Neural cell (in vitro differentiated cells): ENCODE data around the gene AIP. TPM values are rescaled to one million over a fixed set of nuclear protein-coding genes. Genes with fewer than 3 reads are reported as not detected.

ENCODE experiments used
- H2AFZ ChIP-seq: fragments of 200-600, 300-800 bp; sonication (generic), shearing (Covaris generic); 2 replicates; pipeline ENCODE4 v1.6.0; 2014; ENCODE audit warnings: low read depth, mild to moderate bottlenecking, antibody characterized with exemption, low read length, moderate library complexity
- H3F3A ChIP-seq: fragments of 200-600 bp; shearing (Covaris generic); 2 replicates; pipeline ENCODE4 v1.6.1; 2016; ENCODE audit warnings: mild to moderate bottlenecking, moderate library complexity, mixed read lengths, antibody characterized with exemption, low read length; ENCODE audit not compliant: insufficient read depth, poor library complexity, severe bottlenecking
- H3K27ac ChIP-seq: fragments of 200-600, 300-800 bp; sonication (generic), shearing (Covaris generic); 2 replicates; pipeline ENCODE4 v1.5.1; 2014; ENCODE audit warnings: mild to moderate bottlenecking, low read length, moderate library complexity
- H3K27me3 ChIP-seq: fragments of 300-800, 200-600 bp; sonication (generic), shearing (Covaris generic); 2 replicates; pipeline ENCODE4 v1.6.0; 2014; ENCODE audit warnings: mild to moderate bottlenecking, low read depth, low read length, moderate library complexity; ENCODE audit not compliant: insufficient read depth
- H3K36me3 ChIP-seq: fragments of 300-800, 200-600 bp; sonication (generic), shearing (Covaris generic); 2 replicates; pipeline ENCODE4 v1.5.1; 2014; ENCODE audit warnings: mild to moderate bottlenecking, antibody characterized with exemption, low read length, moderate library complexity; ENCODE audit not compliant: insufficient read depth
- H3K4me2 ChIP-seq: fragments of 300-800, 200-600 bp; sonication (generic), shearing (Covaris generic); 2 replicates; pipeline ENCODE4 v1.6.0; 2014; ENCODE audit warnings: mild to moderate bottlenecking, low read length
- H3K4me3 ChIP-seq: fragments of 300-800, 200-600 bp; sonication (generic), shearing (Covaris generic); 2 replicates; pipeline ENCODE4 v1.5.1; 2014; ENCODE audit warnings: mild to moderate bottlenecking, low read length, moderate library complexity
- H3K79me2 ChIP-seq: fragments of 200-600 bp; shearing (Covaris generic); replicated peaks from 2 replicates; pipeline ENCODE4 v1.6.0; 2014; ENCODE audit warnings: mild to moderate bottlenecking, low read length, moderate library complexity; ENCODE audit not compliant: insufficient read depth
- H3K9ac ChIP-seq: fragments of 300-800, 200-600 bp; sonication (generic), shearing (Covaris generic); 2 replicates; pipeline ENCODE4 v1.6.1; 2016; ENCODE audit warnings: mild to moderate bottlenecking, low read length, mixed read lengths
- H3K9me2 ChIP-seq: fragments of 200-600 bp; shearing (Covaris generic); 2 replicates; pipeline ENCODE4 v1.6.1; 2016; ENCODE audit warnings: mild to moderate bottlenecking, low read length, mixed read lengths; ENCODE audit not compliant: insufficient read depth
- H3K9me3 ChIP-seq: fragments of 200-600, 300-800 bp; sonication (generic), shearing (Covaris generic); 2 replicates; pipeline ENCODE4 v1.6.1; 2016; ENCODE audit warnings: mild to moderate bottlenecking, mixed run types, low read length, moderate library complexity, mixed read lengths
- H4K20me1 ChIP-seq: fragments of 200-600 bp; shearing (Covaris generic); 2 replicates; pipeline ENCODE4 v1.6.1; 2016; ENCODE audit warnings: mild to moderate bottlenecking, mixed run types; ENCODE audit not compliant: insufficient read depth
- EP300 ChIP-seq: fragments of 450-650 bp; conservative IDR thresholded peaks from 2 replicates; pipeline ENCODE4 v1.6.1; 2014; ENCODE audit warnings: antibody characterized with exemption, mild to moderate bottlenecking, moderate library complexity; ENCODE audit not compliant: poor library complexity, severe bottlenecking
- EZH2 ChIP-seq: fragments of 200-600, 300-800 bp; shearing (Covaris generic), sonication (generic); IDR thresholded peaks from 2 replicates; pipeline ENCODE4 v1.6.1; 2014; ENCODE audit warnings: antibody characterized with exemption, low read length, borderline replicate concordance, mild to moderate bottlenecking; ENCODE audit not compliant: insufficient read depth, poor library complexity, severe bottlenecking
- MXI1 ChIP-seq: fragments of 450-650 bp; conservative IDR thresholded peaks from 2 replicates; pipeline ENCODE4 v1.6.1; 2014; ENCODE audit warnings: antibody characterized with exemption, mild to moderate bottlenecking; ENCODE audit not compliant: poor library complexity, severe bottlenecking
- POLR2AphosphoS5 ChIP-seq: IDR thresholded peaks from 2 replicates; pipeline ENCODE4 v1.6.1; 2012
- RAD21 ChIP-seq: fragments of 450-650 bp; conservative IDR thresholded peaks from 2 replicates; pipeline ENCODE4 v1.6.1; 2014; ENCODE audit warnings: antibody characterized with exemption, mild to moderate bottlenecking, moderate library complexity
- SMC3 ChIP-seq: fragments of 450-650 bp; conservative IDR thresholded peaks from 2 replicates; pipeline ENCODE4 v1.6.1; 2014; ENCODE audit warnings: antibody characterized with exemption, mild to moderate bottlenecking, moderate library complexity; ENCODE audit not compliant: poor library complexity
- TAF1 ChIP-seq: IDR thresholded peaks from 2 replicates; pipeline ENCODE4 v1.6.1; 2012; ENCODE audit warnings: low read depth
- polyA plus RNA-seq: library from polyadenylated mRNA; depleted of rRNA; stranded (reverse); fragments of >200 nt; gene quantifications from 2 replicates; pipeline ENCODE4 v1.2.3, GENCODE V29; 2014
- TF ChIP-seq, protein P1 (sequence below): IDR thresholded peaks from 2 replicates; pipeline ENCODE4 v1.6.1; 2012; ENCODE audit warnings: borderline replicate concordance
- TF ChIP-seq, protein P2 (sequence below): fragments of 450-650 bp; IDR thresholded peaks from 2 replicates; pipeline ENCODE4 v1.5.1; 2014; ENCODE audit warnings: antibody characterized with exemption, mild to moderate bottlenecking, moderate library complexity; ENCODE audit not compliant: poor library complexity, severe bottlenecking

The AIP gene
- polyA plus RNA-seq, 1 donor from 2014 or later, result 83.9 TPM

DNA sequence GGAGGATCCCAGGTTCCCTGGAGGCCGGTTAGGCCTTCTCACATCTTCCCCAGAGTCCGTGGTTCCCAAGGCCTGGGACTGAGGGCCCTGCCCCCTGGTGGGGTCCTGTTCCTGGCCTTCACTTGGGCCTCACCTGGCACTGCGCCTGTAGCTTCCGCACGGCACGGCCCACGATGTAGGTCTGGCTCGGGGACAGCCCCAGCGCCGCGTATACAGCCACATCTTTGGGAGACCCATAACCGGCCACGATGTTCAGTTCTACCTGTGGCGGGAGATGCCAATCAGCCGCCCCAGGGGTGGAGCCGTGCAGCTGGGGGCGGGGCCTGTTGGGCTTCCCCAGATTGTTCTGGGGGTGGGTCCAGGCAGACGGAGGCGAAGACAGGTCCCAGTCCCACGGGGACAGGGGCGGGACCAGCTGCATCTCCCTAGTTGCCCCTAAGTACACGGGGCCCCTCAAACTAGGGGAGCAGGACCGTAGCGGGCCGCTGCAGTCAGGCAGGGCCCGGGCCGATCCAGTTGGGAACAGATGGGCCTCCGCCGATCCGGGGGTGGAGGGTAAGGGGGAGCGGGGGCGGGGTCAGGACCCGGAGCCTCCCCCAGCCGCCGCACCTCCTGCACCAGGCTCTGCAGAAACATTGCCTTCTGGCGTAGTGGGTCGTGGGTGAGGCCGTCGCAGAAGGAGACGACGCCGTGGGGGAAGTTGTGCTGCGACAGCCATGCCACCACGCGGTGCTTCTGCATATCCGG is 10.1 kb downstream of the AIP start:
- H3K4me2 ChIP-seq, result no peak overlapping the region
- no peaks in the 10 kb centered on the region for H3F3A ChIP-seq
- H3K9me2 ChIP-seq, result no peaks in the 10 kb centered on the region
- H3K27ac ChIP-seq, result no peak overlapping the region
- H3K9me3 ChIP-seq, result no peaks in the 10 kb centered on the region
- no peak overlapping the region for H3K4me3 ChIP-seq
- H3K79me2 ChIP-seq, result no peaks in the 10 kb centered on the region
- no peak overlapping the region for H3K9ac ChIP-seq
- H2AFZ ChIP-seq, result no peak overlapping the region
- H3K36me3 ChIP-seq, result no peaks in the 10 kb centered on the region
- H4K20me1 ChIP-seq, result no peaks in the 10 kb centered on the region
- H3K27me3 ChIP-seq, result no peaks in the 10 kb centered on the region
- TF ChIP-seq EZH2, result no peak
- no peak for TF ChIP-seq SMC3
- no peak for TF ChIP-seq MXI1
- TF ChIP-seq EP300, result no peak

DNA sequence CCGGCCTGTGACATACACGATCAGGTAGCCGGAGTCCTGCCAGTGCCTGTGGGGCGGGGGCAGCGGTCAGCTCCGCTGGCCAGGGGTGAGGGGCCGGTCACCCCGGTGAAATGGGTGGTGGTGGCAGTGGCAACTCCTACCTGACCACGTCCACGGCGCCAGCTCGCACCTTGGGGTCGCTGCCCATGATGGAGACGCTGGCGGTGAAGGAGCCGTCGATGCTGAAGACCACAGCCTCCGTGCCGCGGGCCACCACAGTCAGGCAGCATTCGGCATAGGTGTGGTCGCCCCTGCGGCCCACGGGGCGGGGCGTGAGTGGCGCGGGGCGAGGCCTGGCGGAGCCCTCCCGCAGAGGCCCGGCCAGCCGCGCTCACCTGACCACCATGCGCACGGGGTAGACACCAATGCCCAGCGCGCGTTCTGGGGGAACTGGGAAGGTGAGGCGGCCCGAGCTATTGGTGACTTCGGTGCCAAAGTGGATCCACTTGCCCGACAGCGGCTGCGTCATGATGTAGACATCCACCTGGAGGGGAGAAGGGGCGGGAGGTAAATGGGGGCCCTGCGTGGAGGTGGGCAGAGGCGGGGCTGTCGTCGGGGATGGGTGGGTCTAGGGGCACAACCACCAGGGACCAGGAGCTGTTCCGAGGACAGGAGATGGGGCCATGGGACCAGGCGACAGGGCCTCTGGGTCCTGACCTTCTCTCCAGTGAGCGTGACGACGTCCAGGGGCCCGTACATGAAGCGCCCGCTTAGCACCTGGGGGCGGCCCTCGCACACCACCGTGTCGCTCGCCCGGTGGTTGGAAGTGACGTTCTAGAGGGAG is 10.9 kb downstream of the AIP start:
- H3K9ac ChIP-seq, result no peak overlapping the region
- no peaks in the 10 kb centered on the region for H3K27me3 ChIP-seq
- H3K9me2 ChIP-seq, result no peaks in the 10 kb centered on the region
- H2AFZ ChIP-seq, result no peak overlapping the region
- H3K79me2 ChIP-seq, result no peaks in the 10 kb centered on the region
- H3K27ac ChIP-seq, result no peak overlapping the region
- no peak overlapping the region for H3K4me3 ChIP-seq
- no peak overlapping the region for H3K4me2 ChIP-seq
- no peaks in the 10 kb centered on the region for H3K9me3 ChIP-seq
- TF ChIP-seq SMC3, result no peak
- no peak for TF ChIP-seq MXI1
- TF ChIP-seq EP300, result no peak
- no peak for TF ChIP-seq RAD21
- no peak for TF ChIP-seq POLR2AphosphoS5
- TF ChIP-seq, protein P1, sequence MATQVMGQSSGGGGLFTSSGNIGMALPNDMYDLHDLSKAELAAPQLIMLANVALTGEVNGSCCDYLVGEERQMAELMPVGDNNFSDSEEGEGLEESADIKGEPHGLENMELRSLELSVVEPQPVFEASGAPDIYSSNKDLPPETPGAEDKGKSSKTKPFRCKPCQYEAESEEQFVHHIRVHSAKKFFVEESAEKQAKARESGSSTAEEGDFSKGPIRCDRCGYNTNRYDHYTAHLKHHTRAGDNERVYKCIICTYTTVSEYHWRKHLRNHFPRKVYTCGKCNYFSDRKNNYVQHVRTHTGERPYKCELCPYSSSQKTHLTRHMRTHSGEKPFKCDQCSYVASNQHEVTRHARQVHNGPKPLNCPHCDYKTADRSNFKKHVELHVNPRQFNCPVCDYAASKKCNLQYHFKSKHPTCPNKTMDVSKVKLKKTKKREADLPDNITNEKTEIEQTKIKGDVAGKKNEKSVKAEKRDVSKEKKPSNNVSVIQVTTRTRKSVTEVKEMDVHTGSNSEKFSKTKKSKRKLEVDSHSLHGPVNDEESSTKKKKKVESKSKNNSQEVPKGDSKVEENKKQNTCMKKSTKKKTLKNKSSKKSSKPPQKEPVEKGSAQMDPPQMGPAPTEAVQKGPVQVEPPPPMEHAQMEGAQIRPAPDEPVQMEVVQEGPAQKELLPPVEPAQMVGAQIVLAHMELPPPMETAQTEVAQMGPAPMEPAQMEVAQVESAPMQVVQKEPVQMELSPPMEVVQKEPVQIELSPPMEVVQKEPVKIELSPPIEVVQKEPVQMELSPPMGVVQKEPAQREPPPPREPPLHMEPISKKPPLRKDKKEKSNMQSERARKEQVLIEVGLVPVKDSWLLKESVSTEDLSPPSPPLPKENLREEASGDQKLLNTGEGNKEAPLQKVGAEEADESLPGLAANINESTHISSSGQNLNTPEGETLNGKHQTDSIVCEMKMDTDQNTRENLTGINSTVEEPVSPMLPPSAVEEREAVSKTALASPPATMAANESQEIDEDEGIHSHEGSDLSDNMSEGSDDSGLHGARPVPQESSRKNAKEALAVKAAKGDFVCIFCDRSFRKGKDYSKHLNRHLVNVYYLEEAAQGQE, result no peak
- TF ChIP-seq, protein P2, sequence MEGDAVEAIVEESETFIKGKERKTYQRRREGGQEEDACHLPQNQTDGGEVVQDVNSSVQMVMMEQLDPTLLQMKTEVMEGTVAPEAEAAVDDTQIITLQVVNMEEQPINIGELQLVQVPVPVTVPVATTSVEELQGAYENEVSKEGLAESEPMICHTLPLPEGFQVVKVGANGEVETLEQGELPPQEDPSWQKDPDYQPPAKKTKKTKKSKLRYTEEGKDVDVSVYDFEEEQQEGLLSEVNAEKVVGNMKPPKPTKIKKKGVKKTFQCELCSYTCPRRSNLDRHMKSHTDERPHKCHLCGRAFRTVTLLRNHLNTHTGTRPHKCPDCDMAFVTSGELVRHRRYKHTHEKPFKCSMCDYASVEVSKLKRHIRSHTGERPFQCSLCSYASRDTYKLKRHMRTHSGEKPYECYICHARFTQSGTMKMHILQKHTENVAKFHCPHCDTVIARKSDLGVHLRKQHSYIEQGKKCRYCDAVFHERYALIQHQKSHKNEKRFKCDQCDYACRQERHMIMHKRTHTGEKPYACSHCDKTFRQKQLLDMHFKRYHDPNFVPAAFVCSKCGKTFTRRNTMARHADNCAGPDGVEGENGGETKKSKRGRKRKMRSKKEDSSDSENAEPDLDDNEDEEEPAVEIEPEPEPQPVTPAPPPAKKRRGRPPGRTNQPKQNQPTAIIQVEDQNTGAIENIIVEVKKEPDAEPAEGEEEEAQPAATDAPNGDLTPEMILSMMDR, result no peak
- TF ChIP-seq TAF1, result no peak
- TF ChIP-seq EZH2, result no peak
- no peaks in the 10 kb centered on the region for H3F3A ChIP-seq
- no peaks in the 10 kb centered on the region for H4K20me1 ChIP-seq
- no peaks in the 10 kb centered on the region for H3K36me3 ChIP-seq
